Measurements from ENCODE around the gene NHLRC1.

GRCh38 chr6:18165751-18166150 lies 43.3 kb upstream of the NHLRC1 start:
- no peak for TF ChIP-seq POLR2A (IDR thresholded peaks at IDR 0.05)
- TF ChIP-seq, protein P1, sequence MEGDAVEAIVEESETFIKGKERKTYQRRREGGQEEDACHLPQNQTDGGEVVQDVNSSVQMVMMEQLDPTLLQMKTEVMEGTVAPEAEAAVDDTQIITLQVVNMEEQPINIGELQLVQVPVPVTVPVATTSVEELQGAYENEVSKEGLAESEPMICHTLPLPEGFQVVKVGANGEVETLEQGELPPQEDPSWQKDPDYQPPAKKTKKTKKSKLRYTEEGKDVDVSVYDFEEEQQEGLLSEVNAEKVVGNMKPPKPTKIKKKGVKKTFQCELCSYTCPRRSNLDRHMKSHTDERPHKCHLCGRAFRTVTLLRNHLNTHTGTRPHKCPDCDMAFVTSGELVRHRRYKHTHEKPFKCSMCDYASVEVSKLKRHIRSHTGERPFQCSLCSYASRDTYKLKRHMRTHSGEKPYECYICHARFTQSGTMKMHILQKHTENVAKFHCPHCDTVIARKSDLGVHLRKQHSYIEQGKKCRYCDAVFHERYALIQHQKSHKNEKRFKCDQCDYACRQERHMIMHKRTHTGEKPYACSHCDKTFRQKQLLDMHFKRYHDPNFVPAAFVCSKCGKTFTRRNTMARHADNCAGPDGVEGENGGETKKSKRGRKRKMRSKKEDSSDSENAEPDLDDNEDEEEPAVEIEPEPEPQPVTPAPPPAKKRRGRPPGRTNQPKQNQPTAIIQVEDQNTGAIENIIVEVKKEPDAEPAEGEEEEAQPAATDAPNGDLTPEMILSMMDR (IDR thresholded peaks at IDR 0.05), result no peak

Measured in esophagus squamous epithelium (tissue), 4 donors.